Activated CD4-positive, alpha-beta T cell treated with anti-CD3 and anti-CD28 coated beads, Interleukin-2, amount 50 U/mL, for 48 hours (primary cell): ENCODE data around the gene MICAL2.

Experiments used
- DNase-seq, 2 experiments: peaks; one replicate each; pipeline ENCODE4 v3.0.0-alpha.2; 2020

Gene MICAL2

GRCh38 chr11:12174128-12174476, 63.7 kb downstream of the MICAL2 start:
- no peak for DNase-seq

- DNase-seq = no peak
These were observed 64.2 kb downstream of the MICAL2 start for GRCh38 chr11:12174477-12175143.

GRCh38 chr11:12175694-12176241, 65.4 kb downstream of the MICAL2 start:
- no peak for DNase-seq

GRCh38 chr11:12176410-12176809, 66.0 kb downstream of the MICAL2 start:
- no peak for DNase-seq

- no peak for DNase-seq
These were observed 67.4 kb downstream of the MICAL2 start for GRCh38 chr11:12177739-12178338.

GRCh38 chr11:12179019-12179418, 68.6 kb downstream of the MICAL2 start:
- no peak for DNase-seq

GRCh38 chr11:12179531-12179930, 69.1 kb downstream of the MICAL2 start:
- DNase-seq = no peak

- DNase-seq = no peak
These were observed 70.1 kb downstream of the MICAL2 start for GRCh38 chr11:12180257-12181205.

GRCh38 chr11:12182302-12182675, 71.9 kb downstream of the MICAL2 start:
- DNase-seq = no peak

- no peak for DNase-seq
These were observed 72.5 kb downstream of the MICAL2 start for GRCh38 chr11:12182676-12183541.

- no peak for DNase-seq
These were observed 73.6 kb downstream of the MICAL2 start for GRCh38 chr11:12183827-12184620.

- no peak for DNase-seq
These were observed 74.3 kb downstream of the MICAL2 start for GRCh38 chr11:12184699-12185098.

GRCh38 chr11:12185106-12185690, 74.8 kb downstream of the MICAL2 start:
- DNase-seq = no peak

GRCh38 chr11:12185914-12186313, 75.5 kb downstream of the MICAL2 start:
- no peak for DNase-seq

GRCh38 chr11:12186701-12187100, 76.3 kb downstream of the MICAL2 start:
- no peak for DNase-seq

GRCh38 chr11:12187399-12187798, 77.0 kb downstream of the MICAL2 start:
- DNase-seq = peak; percentile 67 to 76

- DNase-seq = no peak
These were observed 78.3 kb downstream of the MICAL2 start for GRCh38 chr11:12188548-12189317.

- peak in 1 of 2 experiments; percentile 58 for DNase-seq
These were observed 79.3 kb downstream of the MICAL2 start for GRCh38 chr11:12189543-12190235.

GRCh38 chr11:12190511-12190910, 80.1 kb downstream of the MICAL2 start:
- no peak for DNase-seq
